GM12878 (cell line): ENCODE data around the gene SIRT3. TPM values are rescaled to one million over a fixed set of nuclear protein-coding genes. Genes with fewer than 3 reads are reported as not detected.

Experiments used
- ATAC-seq: fragments of 200-7000 bp; cut with Tn5 transposase; 3 replicates; pipeline ENCODE4 v1.9.1; 2020; ENCODE audit warnings: mild to moderate bottlenecking, moderate library complexity
- BruUV-seq: library from RNA; stranded (reverse); fragments of 400-500 nt; replicated peaks from 2 replicates; lab custom pipeline; 2021; lab: Mats Ljungman, UMichigan
- CTCF ChIA-PET: fragments of 300-600 bp; sonication (Branson Sonifier 250); formaldehyde crosslinking; extraction: SDS; loops from one replicate; lab custom pipeline; 2021; ENCODE audit warnings: inconsistent platforms; lab: Yijun Ruan, JAX
- POLR2A ChIA-PET: fragments of 350-600 bp; formaldehyde crosslinking; extraction: SDS; loops from one replicate; lab custom pipeline; 2021; ENCODE audit warnings: inconsistent platforms; lab: Charles Lee
- RAD21 ChIA-PET: fragments of 300-600 bp; sonication (Branson Sonifier 250); formaldehyde crosslinking; loops from one replicate; lab custom pipeline; 2023; ENCODE audit warnings: antibody characterized with exemption; ENCODE audit not compliant: unreplicated experiment; lab: Charles Lee
- SMC1A ChIA-PET: fragments of 300-600 bp; sonication (Branson Sonifier 250); formaldehyde crosslinking; loops from one replicate; lab custom pipeline; 2023; ENCODE audit not compliant: unreplicated experiment, uncharacterized antibody; lab: Charles Lee
- DNase-seq: peaks from one replicate; pipeline ENCODE4 v3.0.0-alpha.2; 2011; ENCODE audit warnings: low read depth, low spot score
- FAIRE-seq: peaks from 3 replicates; lab custom pipeline; 2011; peaks lifted over from hg19 to GRCh38; lab: Jason Lieb, UNC
- H2AFZ ChIP-seq: 2 replicates; pipeline ENCODE4 v1.6.0; 2011; ENCODE audit warnings: low read depth, low read length, control low read depth; ENCODE audit not compliant: control insufficient read depth
- H3K27ac ChIP-seq: 2 replicates; pipeline ENCODE4 v1.5.1; 2011; ENCODE audit warnings: control low read depth; ENCODE audit not compliant: control insufficient read depth, insufficient read depth
- H3K27me3 ChIP-seq, 2 experiments: replicated peaks in 1 of 2; 2 replicates each; pipeline versions ENCODE4 v1.6.0 to v1.6.1; 2011; ENCODE audit warnings: low read length in 1 of 2; ENCODE audit not compliant: control insufficient read depth in 2 of 2, insufficient read depth in 2 of 2
- H3K36me3 ChIP-seq, 2 experiments: 2 replicates each; pipeline ENCODE4 v1.5.1; 2011; ENCODE audit warnings: low read length in 1 of 2; ENCODE audit not compliant: control insufficient read depth in 2 of 2, insufficient read depth in 2 of 2
- H3K4me1 ChIP-seq: 2 replicates; pipeline ENCODE4 v1.6.1; 2011; ENCODE audit warnings: mild to moderate bottlenecking, low read length, moderate library complexity, mixed read lengths; ENCODE audit not compliant: control insufficient read depth, insufficient read depth
- H3K4me2 ChIP-seq: 2 replicates; pipeline ENCODE4 v1.6.0; 2011; ENCODE audit warnings: control low read depth; ENCODE audit not compliant: control insufficient read depth, insufficient read depth
- H3K4me3 ChIP-seq: fragments of 200-600 bp; sonication (generic); 2 replicates; pipeline ENCODE4 v1.5.1; 2016
- H3K79me2 ChIP-seq: 2 replicates; pipeline ENCODE4 v1.6.0; 2011; ENCODE audit warnings: low read length; ENCODE audit not compliant: control insufficient read depth, insufficient read depth
- H3K9ac ChIP-seq: 2 replicates; pipeline ENCODE4 v1.8.0; 2011; ENCODE audit warnings: low read length, control low read depth, mixed read lengths; ENCODE audit not compliant: control insufficient read depth, insufficient read depth
- H3K9me3 ChIP-seq: replicated peaks from 3 replicates; pipeline ENCODE4 v1.5.1; 2011; ENCODE audit warnings: mild to moderate bottlenecking, low read length; ENCODE audit not compliant: control insufficient read depth, insufficient read depth
- H4K20me1 ChIP-seq: 2 replicates; pipeline ENCODE4 v1.6.0; 2011; ENCODE audit not compliant: control insufficient read depth, insufficient read depth
- BHLHE40 ChIP-seq, 2 experiments: fragments of 450-650 bp in 1 of 2; IDR thresholded peaks; 2 replicates each; pipeline ENCODE4 v1.6.1; 2011 to 2017; ENCODE audit warnings: low read depth in 2 of 2, borderline replicate concordance in 1 of 2, improper control_type of control experiment in 1 of 2, low read length in 1 of 2, mild to moderate bottlenecking in 1 of 2
- ETV6 ChIP-seq, 2 experiments: fragments of 450-650 bp in 1 of 2; IDR thresholded peaks in 1 of 2; conservative IDR thresholded peaks in 1 of 2; 2 replicates each; pipeline ENCODE4 v1.6.1; 2014; ENCODE audit warnings: antibody characterized with exemption in 1 of 2, borderline replicate concordance in 1 of 2, low read depth in 1 of 2, mild to moderate bottlenecking in 1 of 2, moderate library complexity in 1 of 2
- MTA2 ChIP-seq: fragments of 450-650 bp; IDR thresholded peaks from 2 replicates; pipeline ENCODE4 v1.6.1; 2016; ENCODE audit warnings: low read depth, mild to moderate bottlenecking, moderate library complexity
- SIX5 ChIP-seq: IDR thresholded peaks from 2 replicates; pipeline ENCODE4 v1.6.1; 2011; ENCODE audit warnings: mild to moderate bottlenecking, low read depth, low read length, moderate library complexity; ENCODE audit not compliant: severe bottlenecking
- SMC3 ChIP-seq: IDR thresholded peaks from 2 replicates; pipeline ENCODE4 v1.6.1; 2011; ENCODE audit warnings: low read length, improper control_type of control experiment, borderline replicate concordance
- ZNF217 ChIP-seq: fragments of 450-650 bp; IDR thresholded peaks from 2 replicates; pipeline ENCODE4 v1.6.1; 2017; ENCODE audit warnings: antibody characterized with exemption, mild to moderate bottlenecking
- WGBS: methylation state at CpG from one replicate; pipeline ENCODE4 v1.1.6; 2016; ENCODE audit warnings: low lambda C conversion rate; ENCODE audit not compliant: insufficient replicate concordance, insufficient coverage; ENCODE audit errors: missing lambda C conversion rate; 5-methylcytosine and 5-hydroxymethylcytosine counted together
- in situ Hi-C: fragments of 300-500 bp; cut with MboI; formaldehyde crosslinking; loops from 9 replicates; pipeline ENCODE4 v1.14.3; 2018; ENCODE audit warnings: mixed read lengths
- intact Hi-C: fragments of 100-400 bp; cut with micrococcal nuclease; formaldehyde crosslinking; loops from one replicate; pipeline ENCODE4 v1.14.2; 2022; ENCODE audit not compliant: unreplicated experiment
- polyA plus RNA-seq, 11 experiments: library from polyadenylated mRNA; depleted of rRNA in 4 of 11; unstranded in 6 of 11; stranded (reverse) in 5 of 11; fragments of >200 nt; fragmentation: Nextera tagmentation in 4 of 11; fragmentation: Illumina TruSeq in 1 of 11; extraction: Ambion mirVana in 4 of 11; extraction: Trizol in 1 of 11; gene quantifications; 1 replicate in 1 of 11; 2 replicates in 10 of 11; pipeline versions ENCODE4 v1.2.1 to v1.2.3, GENCODE V29; 2011 to 2016; ENCODE audit warnings: inconsistent platforms in 2 of 11, missing spikeins in 2 of 11, low read depth in 1 of 11
- total RNA-seq, 4 experiments: library from RNA; depleted of rRNA in 3 of 4; stranded (reverse); fragments of >200 nt in 3 of 4; fragmentation: Illumina TruSeq in 1 of 4; extraction: Trizol in 1 of 4; gene quantifications; 2 replicates each; pipeline versions ENCODE4 v1.2.1 to v1.2.3, GENCODE V29; 2013 to 2021
- TF ChIP-seq, protein P1 (sequence below): IDR thresholded peaks from 2 replicates; pipeline ENCODE4 v1.6.1; 2011; ENCODE audit warnings: low read depth, low read length, improper control_type of control experiment, borderline replicate concordance
- TF ChIP-seq, protein P2 (sequence below): IDR thresholded peaks from 2 replicates; pipeline ENCODE4 v1.6.1; 2012; ENCODE audit warnings: low read depth, low read length, improper control_type of control experiment
- TF ChIP-seq, protein P3 (sequence below): fragments of 450-650 bp; IDR thresholded peaks from 2 replicates; pipeline ENCODE4 v1.6.1; 2016; ENCODE audit warnings: mild to moderate bottlenecking
- TF ChIP-seq, protein P4 (sequence below): IDR thresholded peaks from 2 replicates; pipeline ENCODE4 v1.6.1; 2011; ENCODE audit warnings: borderline replicate concordance, low read depth, mild to moderate bottlenecking, moderate library complexity, mixed read lengths, low read length; ENCODE audit not compliant: insufficient read depth; ENCODE audit errors: extremely low read length
- TF ChIP-seq, protein P5 (sequence below): fragments of 450-650 bp; IDR thresholded peaks from 2 replicates; pipeline ENCODE4 v1.6.1; 2016; ENCODE audit warnings: mild to moderate bottlenecking, moderate library complexity, borderline replicate concordance

The SIRT3 gene
- total and polyA plus RNA-seq, 10 of the 15 experiments (the other 5 are each of a cell fraction or from before 2014, with no cell fraction given) = 0.90 to 23.2 (median 12.6) TPM

DNA sequence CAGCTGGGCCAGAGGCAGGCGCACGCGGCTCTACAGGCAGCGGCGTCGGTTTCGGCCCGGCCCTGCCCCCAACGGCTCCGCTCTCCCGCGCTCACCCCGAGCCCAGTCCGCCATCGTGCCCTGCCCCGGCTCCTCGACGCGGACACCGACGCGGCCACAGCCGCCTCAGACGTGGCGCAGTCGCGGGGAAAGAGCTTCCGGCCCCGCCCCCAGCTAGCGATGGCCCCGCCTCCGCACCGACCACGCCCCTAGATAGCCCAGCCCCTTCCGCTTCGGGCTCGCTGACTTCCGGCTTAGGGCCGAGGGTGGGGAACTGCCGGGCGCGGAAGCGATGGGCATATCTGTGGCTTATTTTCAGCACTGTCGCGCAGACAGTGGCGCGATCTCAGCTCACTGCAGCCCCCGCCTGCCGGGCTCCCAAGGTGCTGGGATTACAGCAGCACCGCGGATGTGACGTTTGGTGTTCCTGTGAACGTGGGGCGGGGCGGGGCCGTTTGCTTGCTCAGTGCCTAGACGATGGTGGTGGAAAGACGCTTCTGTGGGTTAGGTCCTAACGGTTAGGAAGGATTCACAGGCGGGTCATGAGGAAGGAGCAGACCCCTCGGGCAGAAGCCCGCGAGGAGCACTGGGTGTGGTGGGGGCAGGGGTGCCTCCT, 28.8 kb downstream of the SIRT3 start, which contains the start of the genes BET1L and RIC8A:
BET1L (minus strand) TSS at position 192 of the 655 bp plus-strand sequence; CDS start at position 114, 78 bp downstream.
RIC8A (plus strand) TSS at position 501 of the 655 bp plus-strand sequence. CDS start 1,147 bp downstream, outside the sequence.
- WGBS = under 1% methylated on average over 51 of the region's 63 CpGs
- peaks cover 27% of the 10 kb centered on the region for H3K4me1 ChIP-seq
- H3K4me3 ChIP-seq = peak within 1 kb of the TSS; percentile 84
- peak; percentile 94 for DNase-seq
- H3K9ac ChIP-seq = peak within 1 kb of the TSS; percentile 98
- H3K9me3 ChIP-seq = no peaks in the 10 kb centered on the region
- ATAC-seq = peak; percentile 81
- ChIA-PET SMC1A (interaction anchor here (0.7 to 2.6 kb wide), 7 partner anchors 9 to 148 kb away, joined by 3 to 12 read pairs (median 3); partner anchors contain the start of gene PSMD13), CTCF (interaction anchor here (0.7 to 1.8 kb wide), 12 partner anchors 11 to 408 kb away, joined by 3 to 10 read pairs (median 4); partner anchors contain the start of genes IRF7 and PSMD13), RAD21 (interaction anchor here (0.8 to 2.5 kb wide), 11 partner anchors 10 to 243 kb away, joined by 3 to 15 read pairs (median 6); partner anchors contain the start of genes IFITM1, IFITM2 and PSMD13), POLR2A (interaction anchor here (0.6 to 2.5 kb wide), 18 partner anchors 10 to 329 kb away, joined by 3 to 27 read pairs (median 5); partner anchors contain the start of genes PSMD13, RNH1 and SIRT3)
- peak within 1 kb of the TSS; percentile 97 for H3K27ac ChIP-seq
- no TSS peak for BruUV-seq
- no peaks in the 10 kb centered on the region for H3K27me3 ChIP-seq
- FAIRE-seq = peak; percentile 99
- peaks cover 57% of the 10 kb centered on the region for H3K79me2 ChIP-seq
- H3K4me2 ChIP-seq = peak within 1 kb of the TSS; percentile 97
- peak within 1 kb of the TSS; percentile 56 for H2AFZ ChIP-seq
- intact Hi-C loops (loop anchor here (1.0 to 10.0 kb wide), 5 partner anchors 29 to 237 kb away; partner anchors contain the start of genes ANO9, IFITM2, PSMD13 and SIRT3), in situ Hi-C loops (loop anchor here (5.0 to 10.0 kb wide), 2 partner anchors 157 to 300 kb away; partner anchors contain the start of genes B4GALNT4 and RNH1)
- peaks cover 12 to 37% of the 10 kb centered on the region in 2 experiments for H3K36me3 ChIP-seq
- peaks cover 11% of the 10 kb centered on the region for H4K20me1 ChIP-seq
- TF ChIP-seq ZNF217 (no peak), ETV6 (conservative IDR thresholded peaks at IDR 0.05 in 1 of 2, IDR thresholded peaks at IDR 0.05 in 1 of 2; ENCODE audit: borderline replicate concordance in 1 of 2, low read depth in 1 of 2) (no peak; a peak in 1 of 4 replicates), MTA2 (no peak), SIX5 (peak; percentile 31), BHLHE40 (IDR thresholded peaks at IDR 0.05; ENCODE audit: borderline replicate concordance in 1 of 2, low read depth in 2 of 2, low read length in 1 of 2) (0 out of 4 replicates have a peak, but pooled peaks of 1 of the 2 experiments have one; percentile 45), SMC3 (no peak)
- TF ChIP-seq, protein P1, sequence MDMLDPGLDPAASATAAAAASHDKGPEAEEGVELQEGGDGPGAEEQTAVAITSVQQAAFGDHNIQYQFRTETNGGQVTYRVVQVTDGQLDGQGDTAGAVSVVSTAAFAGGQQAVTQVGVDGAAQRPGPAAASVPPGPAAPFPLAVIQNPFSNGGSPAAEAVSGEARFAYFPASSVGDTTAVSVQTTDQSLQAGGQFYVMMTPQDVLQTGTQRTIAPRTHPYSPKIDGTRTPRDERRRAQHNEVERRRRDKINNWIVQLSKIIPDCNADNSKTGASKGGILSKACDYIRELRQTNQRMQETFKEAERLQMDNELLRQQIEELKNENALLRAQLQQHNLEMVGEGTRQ = no peak
- TF ChIP-seq, protein P2, sequence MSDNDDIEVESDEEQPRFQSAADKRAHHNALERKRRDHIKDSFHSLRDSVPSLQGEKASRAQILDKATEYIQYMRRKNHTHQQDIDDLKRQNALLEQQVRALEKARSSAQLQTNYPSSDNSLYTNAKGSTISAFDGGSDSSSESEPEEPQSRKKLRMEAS = 0 out of 2 replicates have a peak, but pooled peaks have one; percentile 80
- TF ChIP-seq, protein P3, sequence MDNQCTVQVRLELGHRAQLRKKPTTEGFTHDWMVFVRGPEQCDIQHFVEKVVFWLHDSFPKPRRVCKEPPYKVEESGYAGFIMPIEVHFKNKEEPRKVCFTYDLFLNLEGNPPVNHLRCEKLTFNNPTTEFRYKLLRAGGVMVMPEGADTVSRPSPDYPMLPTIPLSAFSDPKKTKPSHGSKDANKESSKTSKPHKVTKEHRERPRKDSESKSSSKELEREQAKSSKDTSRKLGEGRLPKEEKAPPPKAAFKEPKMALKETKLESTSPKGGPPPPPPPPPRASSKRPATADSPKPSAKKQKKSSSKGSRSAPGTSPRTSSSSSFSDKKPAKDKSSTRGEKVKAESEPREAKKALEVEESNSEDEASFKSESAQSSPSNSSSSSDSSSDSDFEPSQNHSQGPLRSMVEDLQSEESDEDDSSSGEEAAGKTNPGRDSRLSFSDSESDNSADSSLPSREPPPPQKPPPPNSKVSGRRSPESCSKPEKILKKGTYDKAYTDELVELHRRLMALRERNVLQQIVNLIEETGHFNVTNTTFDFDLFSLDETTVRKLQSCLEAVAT = peak; percentile 68
- TF ChIP-seq, protein P4, sequence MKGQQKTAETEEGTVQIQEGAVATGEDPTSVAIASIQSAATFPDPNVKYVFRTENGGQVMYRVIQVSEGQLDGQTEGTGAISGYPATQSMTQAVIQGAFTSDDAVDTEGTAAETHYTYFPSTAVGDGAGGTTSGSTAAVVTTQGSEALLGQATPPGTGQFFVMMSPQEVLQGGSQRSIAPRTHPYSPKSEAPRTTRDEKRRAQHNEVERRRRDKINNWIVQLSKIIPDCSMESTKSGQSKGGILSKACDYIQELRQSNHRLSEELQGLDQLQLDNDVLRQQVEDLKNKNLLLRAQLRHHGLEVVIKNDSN = no peak
- TF ChIP-seq, protein P5, sequence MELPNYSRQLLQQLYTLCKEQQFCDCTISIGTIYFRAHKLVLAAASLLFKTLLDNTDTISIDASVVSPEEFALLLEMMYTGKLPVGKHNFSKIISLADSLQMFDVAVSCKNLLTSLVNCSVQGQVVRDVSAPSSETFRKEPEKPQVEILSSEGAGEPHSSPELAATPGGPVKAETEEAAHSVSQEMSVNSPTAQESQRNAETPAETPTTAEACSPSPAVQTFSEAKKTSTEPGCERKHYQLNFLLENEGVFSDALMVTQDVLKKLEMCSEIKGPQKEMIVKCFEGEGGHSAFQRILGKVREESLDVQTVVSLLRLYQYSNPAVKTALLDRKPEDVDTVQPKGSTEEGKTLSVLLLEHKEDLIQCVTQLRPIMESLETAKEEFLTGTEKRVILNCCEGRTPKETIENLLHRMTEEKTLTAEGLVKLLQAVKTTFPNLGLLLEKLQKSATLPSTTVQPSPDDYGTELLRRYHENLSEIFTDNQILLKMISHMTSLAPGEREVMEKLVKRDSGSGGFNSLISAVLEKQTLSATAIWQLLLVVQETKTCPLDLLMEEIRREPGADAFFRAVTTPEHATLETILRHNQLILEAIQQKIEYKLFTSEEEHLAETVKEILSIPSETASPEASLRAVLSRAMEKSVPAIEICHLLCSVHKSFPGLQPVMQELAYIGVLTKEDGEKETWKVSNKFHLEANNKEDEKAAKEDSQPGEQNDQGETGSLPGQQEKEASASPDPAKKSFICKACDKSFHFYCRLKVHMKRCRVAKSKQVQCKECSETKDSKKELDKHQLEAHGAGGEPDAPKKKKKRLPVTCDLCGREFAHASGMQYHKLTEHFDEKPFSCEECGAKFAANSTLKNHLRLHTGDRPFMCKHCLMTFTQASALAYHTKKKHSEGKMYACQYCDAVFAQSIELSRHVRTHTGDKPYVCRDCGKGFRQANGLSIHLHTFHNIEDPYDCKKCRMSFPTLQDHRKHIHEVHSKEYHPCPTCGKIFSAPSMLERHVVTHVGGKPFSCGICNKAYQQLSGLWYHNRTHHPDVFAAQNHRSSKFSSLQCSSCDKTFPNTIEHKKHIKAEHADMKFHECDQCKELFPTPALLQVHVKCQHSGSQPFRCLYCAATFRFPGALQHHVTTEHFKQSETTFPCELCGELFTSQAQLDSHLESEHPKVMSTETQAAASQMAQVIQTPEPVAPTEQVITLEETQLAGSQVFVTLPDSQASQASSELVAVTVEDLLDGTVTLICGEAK = peak; percentile 93
